HUES64 (cell line): ENCODE measurements around the gene ZNF595.
A peak's percentile ranks its signal among the peaks of the same experiment; 100 is the strongest.

Experiments
- H3K27ac ChIP-seq: 2 replicates; pipeline ENCODE4 v1.7.0; 2013; ENCODE audit warnings: low read depth, low read length, inconsistent platforms
- H3K27me3 ChIP-seq: 2 replicates; pipeline ENCODE4 v1.6.1; 2013; ENCODE audit warnings: mild to moderate bottlenecking, low read length; ENCODE audit not compliant: insufficient read depth
- H3K36me3 ChIP-seq: 2 replicates; pipeline ENCODE4 v1.6.1; 2013; ENCODE audit warnings: mild to moderate bottlenecking, low read length; ENCODE audit not compliant: insufficient read depth
- H3K4me1 ChIP-seq: 2 replicates; pipeline ENCODE4 v1.6.1; 2013; ENCODE audit warnings: mild to moderate bottlenecking, low read length, moderate library complexity; ENCODE audit not compliant: insufficient read depth
- H3K4me3 ChIP-seq: 2 replicates; pipeline ENCODE4 v1.5.1; 2013; ENCODE audit warnings: mild to moderate bottlenecking, low read length, moderate library complexity
- H3K9ac ChIP-seq: 2 replicates; pipeline ENCODE4 v1.6.1; 2013; ENCODE audit warnings: mild to moderate bottlenecking, low read depth, low read length
- H3K9me3 ChIP-seq: 2 replicates; pipeline ENCODE4 v1.6.1; 2013; ENCODE audit warnings: low read depth, low read length; ENCODE audit not compliant: insufficient read depth
- WGBS: fragments of 150-250, 120-280 bp; methylation state at CpG from one replicate; pipeline ENCODE4 v1.1.7; 2013; ENCODE audit warnings: missing lambda C conversion rate; 5-methylcytosine and 5-hydroxymethylcytosine counted together

Gene ZNF595

DNA sequence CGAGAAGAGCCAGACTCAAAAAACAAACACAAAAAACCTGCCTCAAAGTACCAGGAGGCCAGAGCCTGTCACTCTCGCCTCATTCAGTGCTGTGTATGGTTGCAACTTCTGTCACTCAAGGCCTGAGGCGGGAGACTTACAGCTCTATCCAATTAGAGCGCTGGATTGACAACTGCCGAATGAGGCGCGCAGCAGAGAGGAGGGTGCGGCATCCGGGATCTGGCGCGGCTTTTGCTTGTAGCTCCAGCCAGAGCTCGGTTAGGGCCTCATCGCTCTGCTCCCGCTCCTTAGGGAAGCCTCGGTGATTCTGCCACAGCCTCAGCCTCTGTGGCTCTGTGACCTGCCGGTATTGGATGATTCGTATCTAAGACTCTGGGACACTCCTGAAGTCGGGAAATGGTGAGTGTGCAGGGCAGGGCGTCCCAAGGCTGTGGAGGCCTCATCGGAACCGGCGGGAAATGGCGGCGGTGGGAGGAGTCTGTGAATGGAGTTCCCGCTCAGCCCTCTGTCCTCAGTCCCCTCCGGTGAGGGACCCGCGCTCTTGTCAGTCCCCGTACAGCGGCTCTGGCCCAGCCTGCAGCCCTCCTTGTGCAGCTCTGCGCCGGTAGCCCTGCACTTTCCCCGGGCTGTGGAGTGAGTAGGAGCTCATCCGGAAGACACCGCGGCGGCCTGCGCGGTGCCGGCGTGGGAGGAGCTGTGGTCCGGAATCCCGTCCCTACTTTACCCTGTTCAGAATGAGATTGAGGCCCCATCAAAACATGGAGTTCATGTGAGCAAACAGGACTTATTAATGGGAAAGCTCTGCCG lies 71.4 kb downstream of the ZNF595 start, which contains the start of gene ZNF718:
TSS of gene ZNF718 (plus strand) at position 227 of the 807 bp plus-strand sequence. CDS start at position 397, 170 bp downstream.
- no peaks in the 10 kb centered on the region for H3K27me3 ChIP-seq
- peaks cover 37% of the 10 kb centered on the region for H3K36me3 ChIP-seq
- WGBS = under 1% methylated on average over 44 of the region's 44 CpGs
- H3K4me3 ChIP-seq = peak within 1 kb of the TSS; percentile 92
- H3K4me1 ChIP-seq = peaks cover 9% of the 10 kb centered on the region
- H3K27ac ChIP-seq = peak within 1 kb of the TSS; percentile 89
- H3K9ac ChIP-seq = peak within 1 kb of the TSS; percentile 97
- H3K9me3 ChIP-seq = peaks cover 4% of the 10 kb centered on the region; the same call in 1 of the 2 replicates

DNA sequence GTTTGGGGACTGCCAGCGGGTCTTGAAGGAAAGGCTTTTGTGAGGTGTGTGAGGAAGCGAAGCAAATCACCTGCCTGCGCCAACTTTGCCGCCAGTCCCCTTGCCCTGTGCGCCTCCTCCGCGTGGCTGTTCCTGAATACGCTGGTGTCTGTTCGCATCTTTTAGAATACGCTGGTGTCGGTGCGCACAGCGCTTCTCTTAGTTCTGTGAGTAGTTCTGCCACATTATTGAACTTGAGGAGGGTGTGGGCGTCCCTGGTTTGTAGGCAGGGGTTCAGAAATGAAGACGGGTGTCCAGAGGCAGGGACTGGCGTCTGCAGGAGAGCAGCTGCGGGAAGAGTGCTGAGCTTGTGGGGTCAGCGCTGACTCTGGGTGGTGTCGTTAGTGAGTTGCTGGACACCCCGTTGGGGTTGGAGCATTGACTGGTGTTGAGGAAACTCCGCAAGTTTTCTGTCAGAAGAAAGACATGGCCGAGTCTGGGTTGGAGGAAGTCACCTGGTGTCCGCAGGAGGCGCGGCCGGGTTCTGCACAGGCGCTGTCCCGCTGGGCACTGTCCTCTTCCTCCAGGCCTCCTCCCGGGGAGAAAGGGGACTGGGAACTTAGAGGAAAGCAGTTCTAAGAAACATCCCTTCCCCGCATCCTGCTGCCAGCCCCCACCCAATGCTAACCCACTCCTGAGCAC lies 72.1 kb downstream of the ZNF595 start:
- peak overlapping the region; percentile 97 for H3K9ac ChIP-seq
- H3K4me1 ChIP-seq = peaks cover 9% of the 10 kb centered on the region
- H3K36me3 ChIP-seq = peaks cover 45% of the 10 kb centered on the region
- peak overlapping the region; percentile 89 for H3K27ac ChIP-seq
- H3K27me3 ChIP-seq = no peaks in the 10 kb centered on the region
- H3K4me3 ChIP-seq = peak overlapping the region; percentile 92
- WGBS = 2% methylated on average over 30 of the region's 30 CpGs
- no peaks in the 10 kb centered on the region; the same call in 1 of the 2 replicates for H3K9me3 ChIP-seq

DNA sequence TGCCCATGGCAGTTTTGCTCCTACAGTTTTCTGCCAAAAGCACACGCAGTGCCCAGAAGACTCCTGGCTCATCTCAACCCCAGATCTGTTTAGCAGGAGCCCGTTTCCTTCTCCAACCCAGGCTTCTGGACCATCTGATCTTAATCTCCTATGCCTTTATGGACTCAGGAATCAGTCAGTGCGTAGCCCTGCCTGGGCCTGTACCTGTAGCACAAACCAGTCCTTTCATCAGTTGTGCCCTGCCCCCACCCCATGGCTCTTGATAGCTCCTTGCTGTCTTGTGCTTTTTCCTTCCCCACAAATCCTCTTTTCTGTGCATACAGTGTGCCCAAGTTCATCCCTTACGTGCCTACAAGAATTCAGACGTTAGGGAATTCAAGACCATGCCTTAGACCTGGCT lies 72.7 kb downstream of the ZNF595 start:
- Histone ChIP-seq H3K27me3 (no peaks in the 10 kb centered on the region), H3K4me1 (peaks cover 9% of the 10 kb centered on the region), H3K4me3 (peak overlapping the region; percentile 92), H3K27ac (peak overlapping the region; percentile 37; the same call in 1 of the 2 replicates), H3K9me3 (no peaks in the 10 kb centered on the region; the same call in 1 of the 2 replicates), H3K9ac (peak overlapping the region; percentile 97), H3K36me3 (peaks cover 49% of the 10 kb centered on the region)
- WGBS = 60% methylated on average over 5 of the region's 5 CpGs

DNA sequence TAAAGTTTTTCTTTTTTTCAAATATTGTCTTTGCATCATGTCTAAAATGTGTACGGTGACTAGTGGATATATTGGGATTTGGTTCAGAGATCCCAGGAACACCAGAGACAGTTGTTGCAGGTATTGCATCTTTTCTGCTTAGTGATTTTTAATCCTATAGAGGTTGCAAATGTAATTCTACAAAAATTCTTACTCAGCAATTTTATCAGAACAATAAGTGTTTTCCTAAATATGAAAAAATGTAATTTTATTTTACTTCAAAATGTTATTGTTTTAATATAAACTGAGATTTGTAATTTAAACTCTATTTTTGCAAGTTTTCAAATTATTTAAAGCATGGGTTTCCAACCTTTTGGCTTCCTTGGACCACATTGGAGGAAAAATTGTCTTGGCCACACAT lies 79.4 kb downstream of the ZNF595 start:
- peaks cover 91% of the 10 kb centered on the region for H3K36me3 ChIP-seq
- no peaks in the 10 kb centered on the region for H3K27me3 ChIP-seq
- H3K9ac ChIP-seq = no peak overlapping the region
- 100% methylated on average over 1 of the region's 1 CpG for WGBS
- peaks cover 11% of the 10 kb centered on the region; the same call in 1 of the 2 replicates for H3K9me3 ChIP-seq
- H3K4me1 ChIP-seq = no peaks in the 10 kb centered on the region
- H3K27ac ChIP-seq = no peak overlapping the region
- no peak overlapping the region for H3K4me3 ChIP-seq
